Measurements from ENCODE around the gene RTN4. TPM values are rescaled to one million over a fixed set of nuclear protein-coding genes. Genes with fewer than 3 reads are reported as not detected.

RTN4 gene
- total and polyA plus RNA-seq, 7 donors = 168 to 542 (median 289) TPM

GRCh38 chr2:55085113-55086040 is 35.1 kb upstream of the RTN4 start:
- H3K9me3 ChIP-seq = no peaks in the 10 kb centered on the region
- H3K36me3 ChIP-seq (ENCODE audit: insufficient read depth in 1 of 2, low read depth in 1 of 2) = no peaks in the 10 kb centered on the region
- no peak overlapping the region for H3K27ac ChIP-seq
- DNase-seq (no peak), ATAC-seq (no peak)
- intact Hi-C loops (cut with DNase I) = no loop called here
- peaks cover 5% of the 10 kb centered on the region for H3K4me1 ChIP-seq
- no peak overlapping the region for H3K4me3 ChIP-seq
- TF ChIP-seq CTCF (IDR thresholded peaks at IDR 0.05) = no peak
- WGBS, 3 donors = 90 to 95% (median 94%) methylated on average over 5 of the region's 5 CpGs
- H3K27me3 ChIP-seq (ENCODE audit: insufficient read depth in 3 of 3, low read length in 2 of 3) = no peaks in the 10 kb centered on the region

GRCh38 chr2:55084641-55085040 is 34.4 kb upstream of the RTN4 start:
- H3K4me3 ChIP-seq = no peak overlapping the region
- peaks cover 5% of the 10 kb centered on the region for H3K4me1 ChIP-seq
- DNase-seq (no peak), ATAC-seq (no peak)
- intact Hi-C loops (cut with DNase I) = no loop called here
- H3K9me3 ChIP-seq = no peaks in the 10 kb centered on the region
- WGBS, 3 donors = 87 to 91% (median 87%) methylated on average over 3 of the region's 3 CpGs
- no peak overlapping the region for H3K27ac ChIP-seq
- TF ChIP-seq CTCF (IDR thresholded peaks at IDR 0.05) = no peak
- no peaks in the 10 kb centered on the region for H3K27me3 ChIP-seq (ENCODE audit: insufficient read depth in 3 of 3, low read length in 2 of 3)
- H3K36me3 ChIP-seq (ENCODE audit: insufficient read depth in 1 of 2, low read depth in 1 of 2) = no peaks in the 10 kb centered on the region

- H3K27me3 ChIP-seq (ENCODE audit: insufficient read depth in 3 of 3, low read length in 2 of 3) = no peaks in the 10 kb centered on the region
- H3K27ac ChIP-seq = no peak overlapping the region
- intact Hi-C loops (cut with DNase I) = no loop called here
- no peaks in the 10 kb centered on the region for H3K4me1 ChIP-seq
- ATAC-seq = no peak
- no peak overlapping the region for H3K4me3 ChIP-seq
- no peak for TF ChIP-seq CTCF (IDR thresholded peaks at IDR 0.05)
- no peaks in the 10 kb centered on the region for H3K36me3 ChIP-seq (ENCODE audit: insufficient read depth in 1 of 2, low read depth in 1 of 2)
- no peaks in the 10 kb centered on the region for H3K9me3 ChIP-seq
- no peak for DNase-seq
- 90 to 96% (median 93%) methylated on average over 7 of the region's 7 CpGs for WGBS, 3 donors
Observed at GRCh38 chr2:55080204-55080738, 30.0 kb upstream of the RTN4 start.

GRCh38 chr2:55078956-55079355 is 28.7 kb upstream of the RTN4 start:
- 50 to 69% (median 62%) methylated on average over 2 of the region's 2 CpGs for WGBS, 3 donors
- H3K4me1 ChIP-seq = no peaks in the 10 kb centered on the region
- ATAC-seq = no peak
- H3K36me3 ChIP-seq (ENCODE audit: insufficient read depth in 1 of 2, low read depth in 1 of 2) = no peaks in the 10 kb centered on the region
- DNase-seq = no peak
- H3K9me3 ChIP-seq = no peaks in the 10 kb centered on the region
- intact Hi-C loops (cut with DNase I) = no loop called here
- no peak overlapping the region for H3K27ac ChIP-seq
- H3K27me3 ChIP-seq (ENCODE audit: insufficient read depth in 3 of 3, low read length in 2 of 3) = no peaks in the 10 kb centered on the region
- no peak for TF ChIP-seq CTCF (IDR thresholded peaks at IDR 0.05)
- no peak overlapping the region for H3K4me3 ChIP-seq
